HCT116 (cell line): ENCODE data around the gene GATB. TPM values are rescaled to one million over a fixed set of nuclear protein-coding genes. Genes with fewer than 3 reads are reported as not detected.

Source experiments
- ATAC-seq: fragments of 200-7000 bp; cut with Tn5 transposase; 2 replicates; pipeline ENCODE4 v1.9.1; 2020; ENCODE audit warnings: mild to moderate bottlenecking, moderate library complexity
- BruUV-seq: library from RNA; stranded (reverse); fragments of 400-500 nt; replicated peaks from 2 replicates; lab custom pipeline; 2021; lab: Mats Ljungman, UMichigan
- CTCF ChIA-PET: fragments of 300-600 bp; sonication (Branson Sonifier 250); formaldehyde crosslinking; loops from one replicate; lab custom pipeline; 2021; ENCODE audit warnings: antibody characterized with exemption; lab: Charles Lee
- POLR2A ChIA-PET: fragments of 300-600, 350-600 bp; sonication (Branson Sonifier 250); formaldehyde crosslinking; loops from one replicate; lab custom pipeline; 2021; ENCODE audit warnings: antibody characterized with exemption; lab: Charles Lee
- RAD21 ChIA-PET, 2 experiments: fragments of 300-600 bp; sonication (Branson Sonifier 250); formaldehyde crosslinking; loops; one replicate each; lab custom pipeline; 2023; ENCODE audit warnings: low total read pairs in 2 of 2; ENCODE audit not compliant: uncharacterized antibody in 2 of 2, unreplicated experiment in 2 of 2, low non-redundant PET in 1 of 2; lab: Charles Lee
- DNase-seq: peaks from one replicate; pipeline ENCODE4 v3.0.0-alpha.2; 2010; ENCODE audit warnings: low read depth, low spot score
- H2AFZ ChIP-seq: fragments of 200-600 bp; shearing (Covaris generic), sonication (generic); 2 replicates; pipeline ENCODE4 v1.6.1; 2017; ENCODE audit warnings: low read depth, mixed run types, mixed read lengths, antibody characterized with exemption, low read length; ENCODE audit not compliant: poor library complexity, severe bottlenecking
- H3K27ac ChIP-seq: 2 replicates; pipeline ENCODE4 v1.5.1; 2012; ENCODE audit warnings: low read depth, low read length
- H3K27me3 ChIP-seq: fragments of 200-600 bp; sonication (generic); 2 replicates; pipeline ENCODE4 v1.6.1; 2016; ENCODE audit warnings: mixed run types, low read length, mixed read lengths; ENCODE audit not compliant: insufficient read depth
- H3K36me3 ChIP-seq, 2 experiments: fragments of 200-500 bp in 1 of 2; fragments of 200-600 bp in 1 of 2; sonication (Bioruptor generic) in 1 of 2; sonication (generic) in 1 of 2; 2 replicates each; pipeline versions ENCODE4 v1.5.1 to v1.6.1; 2014 to 2016; ENCODE audit warnings: low read length in 2 of 2, inconsistent platforms in 1 of 2, mixed read lengths in 1 of 2, mixed run types in 1 of 2; ENCODE audit not compliant: insufficient read depth in 2 of 2, control insufficient read depth in 1 of 2
- H3K4me1 ChIP-seq, 2 experiments: fragments of 200-600 bp in 1 of 2; sonication (generic) in 1 of 2; 2 replicates each; pipeline versions ENCODE4 v1.5.1 to v1.6.1; 2012 to 2017; ENCODE audit warnings: low read length in 2 of 2, inconsistent platforms in 1 of 2, mild to moderate bottlenecking in 1 of 2, mixed read lengths in 1 of 2, mixed run types in 1 of 2, moderate library complexity in 1 of 2; ENCODE audit not compliant: insufficient read depth in 2 of 2, control insufficient read depth in 1 of 2
- H3K4me2 ChIP-seq: fragments of 200-600 bp; sonication (generic); 2 replicates; pipeline ENCODE4 v1.6.1; 2017; ENCODE audit warnings: mixed run types, low read length, mixed read lengths
- H3K4me3 ChIP-seq, 2 experiments: fragments of 200-600 bp in 1 of 2; sonication (generic) in 1 of 2; replicated peaks in 1 of 2; 2 replicates each; pipeline ENCODE4 v1.5.1; 2011 to 2016; ENCODE audit warnings: low read length in 2 of 2, control low read depth in 1 of 2, low read depth in 1 of 2, mild to moderate bottlenecking in 1 of 2, mixed read lengths in 1 of 2, mixed run types in 1 of 2
- H3K79me2 ChIP-seq: fragments of 200-600 bp; sonication (generic); 2 replicates; pipeline ENCODE4 v1.6.1; 2017; ENCODE audit warnings: mild to moderate bottlenecking, mixed run types, low read length, moderate library complexity, mixed read lengths; ENCODE audit not compliant: insufficient read depth
- H3K9ac ChIP-seq: fragments of 200-600 bp; sonication (generic); 2 replicates; pipeline ENCODE4 v1.6.1; 2016; ENCODE audit warnings: low read length, mixed read lengths
- H3K9me2 ChIP-seq: fragments of 200-600 bp; sonication (generic), shearing (Covaris generic); 2 replicates; pipeline ENCODE4 v1.6.1; 2017; ENCODE audit warnings: mixed run types, mild to moderate bottlenecking, moderate library complexity; ENCODE audit not compliant: insufficient read depth
- H3K9me3 ChIP-seq, 2 experiments: fragments of 200-500 bp in 1 of 2; fragments of 200-600 bp in 1 of 2; sonication (Bioruptor generic) in 1 of 2; sonication (generic) in 1 of 2; 2 replicates each; pipeline ENCODE4 v1.6.1; 2014 to 2017; ENCODE audit warnings: low read length in 2 of 2, mixed read lengths in 2 of 2, inconsistent platforms in 1 of 2, low read depth in 1 of 2, mild to moderate bottlenecking in 1 of 2, mixed run types in 1 of 2, moderate library complexity in 1 of 2; ENCODE audit not compliant: control insufficient read depth in 1 of 2, insufficient read depth in 1 of 2
- H4K20me1 ChIP-seq: fragments of 200-600 bp; sonication (generic), shearing (Covaris generic); 2 replicates; pipeline ENCODE4 v1.6.1; 2017; ENCODE audit warnings: mixed run types, mild to moderate bottlenecking, moderate library complexity; ENCODE audit not compliant: insufficient read depth
- CEBPB ChIP-seq: IDR thresholded peaks from 2 replicates; pipeline ENCODE4 v1.6.1; 2012; ENCODE audit warnings: low read depth
- CTCF ChIP-seq, 3 experiments: fragments of 200-600 bp in 1 of 3; sonication (generic) in 1 of 3; IDR thresholded peaks in 2 of 3; conservative IDR thresholded peaks in 1 of 3; 2 replicates each; pipeline ENCODE4 v1.5.1; 2012 to 2017; ENCODE audit warnings: low read depth in 2 of 3, low read length in 2 of 3, antibody characterized with exemption in 1 of 3, borderline replicate concordance in 1 of 3, control low read depth in 1 of 3, mild to moderate bottlenecking in 1 of 3, mixed read lengths in 1 of 3, mixed run types in 1 of 3, moderate library complexity in 1 of 3; ENCODE audit not compliant: insufficient read depth in 1 of 3
- EGR1 ChIP-seq: IDR thresholded peaks from 2 replicates; pipeline ENCODE4 v1.6.1; 2012; ENCODE audit warnings: low read depth
- ELF1 ChIP-seq: IDR thresholded peaks from 2 replicates; pipeline ENCODE4 v1.6.1; 2012; ENCODE audit warnings: low read depth, borderline replicate concordance
- FOSL1 ChIP-seq: IDR thresholded peaks from 2 replicates; pipeline ENCODE4 v1.6.1; 2012; ENCODE audit warnings: low read depth
- JUND ChIP-seq: IDR thresholded peaks from 2 replicates; pipeline ENCODE4 v1.6.1; 2012
- MAX ChIP-seq: IDR thresholded peaks from 2 replicates; pipeline ENCODE4 v1.6.1; 2012
- POLR2A ChIP-seq: IDR thresholded peaks from 2 replicates; pipeline ENCODE4 v1.7.0; 2011; ENCODE audit warnings: borderline replicate concordance; ENCODE audit not compliant: insufficient read depth, insufficient read length; ENCODE audit errors: extremely low read depth
- POLR2AphosphoS5 ChIP-seq: IDR thresholded peaks from 2 replicates; pipeline ENCODE4 v1.6.1; 2011; ENCODE audit warnings: mild to moderate bottlenecking, low read depth, low read length, moderate library complexity
- SIN3A ChIP-seq: IDR thresholded peaks from 2 replicates; pipeline ENCODE4 v1.6.1; 2012; ENCODE audit warnings: low read depth
- TCF7L2 ChIP-seq: IDR thresholded peaks from 2 replicates; pipeline ENCODE4 v1.7.0; 2011; ENCODE audit warnings: borderline replicate concordance, inconsistent platforms; ENCODE audit not compliant: insufficient read depth, insufficient read length; ENCODE audit errors: extremely low read depth
- ZFX ChIP-seq: fragments of 450-650 bp; IDR thresholded peaks from 2 replicates; pipeline ENCODE4 v1.6.1; 2017
- intact Hi-C: fragments of 100-400 bp; cut with micrococcal nuclease; formaldehyde crosslinking; loops from 2 replicates; pipeline ENCODE4 v1.10.0; 2022
- total RNA-seq: library from RNA; stranded (reverse); gene quantifications from one replicate; pipeline ENCODE4 v1.2.1, GENCODE V29; 2021; ENCODE audit not compliant: unreplicated experiment
- TF ChIP-seq, protein P1 (sequence below): IDR thresholded peaks from 2 replicates; pipeline ENCODE4 v1.6.1; 2012; ENCODE audit warnings: low read depth

The GATB gene
- total RNA-seq, 1 experiment from 2014 or later: 29.3 TPM

DNA sequence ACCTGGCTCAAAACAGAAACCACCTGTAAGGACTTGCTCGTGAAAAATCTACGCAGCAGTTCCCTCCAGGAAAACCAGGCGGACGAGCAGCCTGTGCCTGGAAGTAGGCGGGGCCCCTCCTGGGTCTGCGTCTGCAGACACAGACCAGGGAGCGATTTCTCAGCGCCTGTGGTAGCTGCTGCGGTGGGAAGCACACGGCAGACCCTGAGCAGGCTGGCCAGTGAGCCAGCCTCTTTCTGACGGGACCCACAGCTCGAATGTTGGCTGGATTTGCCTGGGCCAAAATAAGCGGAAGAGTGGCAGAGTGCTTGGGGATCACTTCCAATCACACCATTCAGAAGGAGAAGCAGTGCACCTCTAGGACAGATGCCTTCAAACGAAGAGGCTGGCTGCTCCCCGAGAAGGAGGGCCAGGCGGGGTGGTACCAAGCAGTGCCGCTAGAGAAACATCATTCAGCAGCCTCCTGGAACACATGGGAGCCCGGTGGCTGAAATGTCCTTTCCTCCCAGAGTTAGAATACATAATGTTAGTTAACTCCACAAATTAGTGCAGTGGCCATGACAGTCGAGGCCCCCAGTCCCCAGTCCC, 85.9 kb downstream of the GATB start:
- Histone ChIP-seq H3K27me3 (no peaks in the 10 kb centered on the region), H3K9me3 (no peaks in the 10 kb centered on the region), H3K36me3 (no peaks in the 10 kb centered on the region), H3K79me2 (no peaks in the 10 kb centered on the region), H3K27ac (no peak overlapping the region), H4K20me1 (no peaks in the 10 kb centered on the region), H2AFZ (no peak overlapping the region), H3K4me2 (no peak overlapping the region), H3K9ac (no peak overlapping the region), H3K9me2 (no peaks in the 10 kb centered on the region), H3K4me3 (no peak overlapping the region), H3K4me1 (peaks cover 0 to 13% of the 10 kb centered on the region in 2 experiments; a peak in 2 of 4 replicates)
- no peak for ATAC-seq
- intact Hi-C loops: no loop called here
- POLR2A ChIA-PET: no interaction called here
- no TSS peak for BruUV-seq
- TF ChIP-seq FOSL1: no peak
- TF ChIP-seq TCF7L2: no peak
- TF ChIP-seq SIN3A: no peak
- no peak for TF ChIP-seq ZFX
- TF ChIP-seq POLR2A: no peak
- TF ChIP-seq CTCF (IDR thresholded peaks at IDR 0.05 in 2 of 3, conservative IDR thresholded peaks at IDR 0.05 in 1 of 3; ENCODE audit: borderline replicate concordance in 1 of 3, insufficient read depth in 1 of 3, low read depth in 2 of 3, low read length in 2 of 3): no peak
- no peak for TF ChIP-seq JUND
- no peak for TF ChIP-seq POLR2AphosphoS5
- no peak for TF ChIP-seq MAX
- TF ChIP-seq, protein P1, sequence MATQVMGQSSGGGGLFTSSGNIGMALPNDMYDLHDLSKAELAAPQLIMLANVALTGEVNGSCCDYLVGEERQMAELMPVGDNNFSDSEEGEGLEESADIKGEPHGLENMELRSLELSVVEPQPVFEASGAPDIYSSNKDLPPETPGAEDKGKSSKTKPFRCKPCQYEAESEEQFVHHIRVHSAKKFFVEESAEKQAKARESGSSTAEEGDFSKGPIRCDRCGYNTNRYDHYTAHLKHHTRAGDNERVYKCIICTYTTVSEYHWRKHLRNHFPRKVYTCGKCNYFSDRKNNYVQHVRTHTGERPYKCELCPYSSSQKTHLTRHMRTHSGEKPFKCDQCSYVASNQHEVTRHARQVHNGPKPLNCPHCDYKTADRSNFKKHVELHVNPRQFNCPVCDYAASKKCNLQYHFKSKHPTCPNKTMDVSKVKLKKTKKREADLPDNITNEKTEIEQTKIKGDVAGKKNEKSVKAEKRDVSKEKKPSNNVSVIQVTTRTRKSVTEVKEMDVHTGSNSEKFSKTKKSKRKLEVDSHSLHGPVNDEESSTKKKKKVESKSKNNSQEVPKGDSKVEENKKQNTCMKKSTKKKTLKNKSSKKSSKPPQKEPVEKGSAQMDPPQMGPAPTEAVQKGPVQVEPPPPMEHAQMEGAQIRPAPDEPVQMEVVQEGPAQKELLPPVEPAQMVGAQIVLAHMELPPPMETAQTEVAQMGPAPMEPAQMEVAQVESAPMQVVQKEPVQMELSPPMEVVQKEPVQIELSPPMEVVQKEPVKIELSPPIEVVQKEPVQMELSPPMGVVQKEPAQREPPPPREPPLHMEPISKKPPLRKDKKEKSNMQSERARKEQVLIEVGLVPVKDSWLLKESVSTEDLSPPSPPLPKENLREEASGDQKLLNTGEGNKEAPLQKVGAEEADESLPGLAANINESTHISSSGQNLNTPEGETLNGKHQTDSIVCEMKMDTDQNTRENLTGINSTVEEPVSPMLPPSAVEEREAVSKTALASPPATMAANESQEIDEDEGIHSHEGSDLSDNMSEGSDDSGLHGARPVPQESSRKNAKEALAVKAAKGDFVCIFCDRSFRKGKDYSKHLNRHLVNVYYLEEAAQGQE: no peak
- TF ChIP-seq CEBPB: no peak
- TF ChIP-seq EGR1: no peak
- TF ChIP-seq ELF1: no peak
- CTCF ChIA-PET: no interaction called here
- DNase-seq: no peak
- RAD21 ChIA-PET: no interaction called here
